CD4-positive, alpha-beta T cell (primary cell): ENCODE data around the gene SDHAF1. TPM values are rescaled to one million over a fixed set of nuclear protein-coding genes. Genes with fewer than 3 reads are reported as not detected.
"Not testable (repeated sequence)": the region's sequence is repeated elsewhere in the genome, so short reads cannot be mapped to it uniquely, and the experiment has no call there.

ENCODE experiments used
- ATAC-seq: fragments of 200-7000 bp; cut with Tn5 transposase; one replicate; pipeline ENCODE4 v1.10.0; 2022; ENCODE audit warnings: mild to moderate bottlenecking; ENCODE audit not compliant: poor library complexity
- CTCF ChIA-PET: fragments of 350-600 bp; sonication (Branson Sonifier 250); formaldehyde crosslinking; loops from one replicate; lab custom pipeline; 2021; ENCODE audit warnings: antibody characterized with exemption, inconsistent platforms; lab: Charles Lee
- POLR2A ChIA-PET: fragments of 350-600 bp; sonication (Branson Sonifier 250); formaldehyde crosslinking; loops from one replicate; lab custom pipeline; 2021; ENCODE audit warnings: antibody characterized with exemption, inconsistent platforms; lab: Charles Lee
- DNase-seq, 14 experiments: peaks; one replicate each; pipeline ENCODE4 v3.0.0-alpha.2; 2013 to 2020; ENCODE audit warnings: mixed read lengths in 2 of 14
- H3K27ac ChIP-seq, 2 donors: one replicate each; pipeline versions ENCODE4 v1.5.1 to v1.7.0; 2013; ENCODE audit warnings: low read length in 2 of 2, low read depth in 1 of 2, mild to moderate bottlenecking in 1 of 2
- H3K27me3 ChIP-seq, 2 experiments: 1 replicate in 1 of 2; 2 replicates in 1 of 2; pipeline versions ENCODE4 v1.6.1 to v1.7.0; 2013; ENCODE audit warnings: low read length in 2 of 2, control low read depth in 1 of 2, mild to moderate bottlenecking in 1 of 2, moderate library complexity in 1 of 2; ENCODE audit not compliant: insufficient read depth in 2 of 2, control insufficient read depth in 1 of 2
- H3K36me3 ChIP-seq: one replicate; pipeline ENCODE4 v1.6.1; 2013; ENCODE audit warnings: low read length, control low read depth; ENCODE audit not compliant: insufficient read depth
- H3K4me1 ChIP-seq: one replicate; pipeline ENCODE4 v1.6.1; 2013; ENCODE audit warnings: low read length, control low read depth; ENCODE audit not compliant: insufficient read depth
- H3K4me3 ChIP-seq: one replicate; pipeline ENCODE4 v1.5.1; 2013; ENCODE audit warnings: mild to moderate bottlenecking, low read length, moderate library complexity
- H3K9me3 ChIP-seq, 2 experiments: 1 replicate in 1 of 2; 2 replicates in 1 of 2; pipeline versions ENCODE4 v1.6.1 to v1.7.0; 2013; ENCODE audit warnings: low read length in 2 of 2, mild to moderate bottlenecking in 2 of 2, control low read depth in 1 of 2, moderate library complexity in 1 of 2; ENCODE audit not compliant: control insufficient read depth in 1 of 2, insufficient read depth in 1 of 2
- H3K27ac Mint-ChIP-seq: one replicate; pipeline ENCODE4 v1.8.0; 2020; ENCODE audit warnings: mixed read lengths
- H3K27me3 Mint-ChIP-seq: one replicate; pipeline ENCODE4 v1.8.0; 2021; ENCODE audit warnings: mixed read lengths
- H3K36me3 Mint-ChIP-seq: one replicate; pipeline ENCODE4 v1.8.0; 2021; ENCODE audit warnings: low read depth, mixed read lengths
- H3K4me1 Mint-ChIP-seq: one replicate; pipeline ENCODE4 v1.8.0; 2021; ENCODE audit warnings: low read depth, mixed read lengths
- H3K4me3 Mint-ChIP-seq: one replicate; pipeline ENCODE4 v1.8.0; 2020; ENCODE audit warnings: mild to moderate bottlenecking, mixed read lengths
- H3K9me3 Mint-ChIP-seq: one replicate; pipeline ENCODE4 v1.8.0; 2020; ENCODE audit warnings: mixed read lengths
- CTCF ChIP-seq: fragments of 200-600 bp; IDR thresholded peaks from one replicate; pipeline ENCODE4 v1.8.0; 2022; ENCODE audit warnings: antibody characterized with exemption, mild to moderate bottlenecking
- intact Hi-C, 2 experiments: fragments of 100-400 bp; cut with DNase I in 1 of 2; cut with micrococcal nuclease in 1 of 2; formaldehyde crosslinking; loops; one replicate each; pipeline versions ENCODE4 v1.15.1 to v1.9.0; 2023 to 2025; cut with DNase I, micrococcal nuclease
- total RNA-seq, 174 experiments: library from RNA in 2 of 174; stranded (reverse) in 2 of 174; gene quantifications; one replicate each; pipeline ENCODE4 v1.2.3 and lab custom pipeline; 2021 to 2026

SDHAF1 gene
- total RNA-seq, 2 experiments from 2014 or later, result 4.3 to 5.4 TPM

GRCh38 chr19:36040495-36040894 is 45.5 kb downstream of the SDHAF1 start:
- H3K27ac ChIP-seq, result no peak overlapping the region
- Mint-ChIP-seq H3K4me1 (peaks cover 16% of the 10 kb centered on the region), H3K27me3 (no peaks in the 10 kb centered on the region), H3K27ac (no peak overlapping the region), H3K4me3 (no peak overlapping the region), H3K9me3 (no peaks in the 10 kb centered on the region), H3K36me3 (peaks cover 11% of the 10 kb centered on the region)
- ATAC-seq (no peak), DNase-seq (no peak)
- no peak overlapping the region for H3K4me3 ChIP-seq
- intact Hi-C loops, result no loop called here
- H3K36me3 ChIP-seq, result peaks cover 3% of the 10 kb centered on the region
- CTCF ChIA-PET, result no interaction called here
- H3K4me1 ChIP-seq, result peaks cover 21% of the 10 kb centered on the region
- H3K27me3 ChIP-seq, result no peaks in the 10 kb centered on the region
- H3K9me3 ChIP-seq, result no peaks in the 10 kb centered on the region
- TF ChIP-seq CTCF, result no peak
- POLR2A ChIA-PET, result no interaction called here

GRCh38 chr19:36041092-36041491 is 46.1 kb downstream of the SDHAF1 start:
- peaks cover 10% of the 10 kb centered on the region for H3K4me1 Mint-ChIP-seq

GRCh38 chr19:36041831-36042230 is 46.8 kb downstream of the SDHAF1 start:
- Histone ChIP-seq H3K27me3 (no peaks in the 10 kb centered on the region), H3K36me3 (peaks cover 3% of the 10 kb centered on the region), H3K4me1 (peaks cover 8% of the 10 kb centered on the region), H3K4me3 (no peak overlapping the region), H3K9me3 (no peaks in the 10 kb centered on the region), H3K27ac (no peak overlapping the region)
- no peak for DNase-seq
- Mint-ChIP-seq H3K36me3 (peaks cover 23% of the 10 kb centered on the region), H3K4me1 (peaks cover 7% of the 10 kb centered on the region), H3K27me3 (no peaks in the 10 kb centered on the region), H3K9me3 (no peaks in the 10 kb centered on the region), H3K27ac (no peak overlapping the region), H3K4me3 (no peak overlapping the region)
- intact Hi-C loops, result no loop called here
- ChIA-PET POLR2A (no interaction called here), CTCF (no interaction called here)
- TF ChIP-seq CTCF, result no peak
- no peak for ATAC-seq

More at GRCh38 chr19:36041092-36041491, 46.1 kb downstream of the SDHAF1 start:
- H3K4me3 ChIP-seq, H3K9me3 Mint-ChIP-seq, DNase-seq, intact Hi-C loops, H3K27me3 ChIP-seq, POLR2A ChIA-PET, H3K36me3 ChIP-seq, H3K27ac Mint-ChIP-seq, ATAC-seq, H3K4me3 Mint-ChIP-seq, H3K9me3 ChIP-seq, H3K27ac ChIP-seq, CTCF ChIA-PET, H3K27me3 Mint-ChIP-seq: not testable (repeated sequence)
- H3K4me1 ChIP-seq, result peaks cover 15% of the 10 kb centered on the region
- peaks cover 17% of the 10 kb centered on the region for H3K36me3 Mint-ChIP-seq

- Mint-ChIP-seq H3K36me3 (peaks cover 23% of the 10 kb centered on the region), H3K27me3 (no peaks in the 10 kb centered on the region), H3K4me3 (no peak overlapping the region), H3K4me1 (no peaks in the 10 kb centered on the region), H3K9me3 (no peaks in the 10 kb centered on the region), H3K27ac (no peak overlapping the region)
- CTCF ChIA-PET, result no interaction called here
- Histone ChIP-seq H3K27ac (no peak overlapping the region), H3K4me3 (no peak overlapping the region), H3K9me3 (no peaks in the 10 kb centered on the region), H3K36me3 (peaks cover 3% of the 10 kb centered on the region), H3K27me3 (no peaks in the 10 kb centered on the region), H3K4me1 (no peaks in the 10 kb centered on the region)
- no peak for ATAC-seq
- intact Hi-C loops, result no loop called here
- POLR2A ChIA-PET, result no interaction called here
- no peak for DNase-seq
- no peak for TF ChIP-seq CTCF
Measured at GRCh38 chr19:36043952-36044351, 49.0 kb downstream of the SDHAF1 start.
